NOMO-1 treated with dmso at 0.1 percent for 144 hours (cell line): Measurements from ENCODE around the gene PLCXD1.

Source experiments
- DNase-seq: peaks from one replicate; lab custom pipeline; 2025; ENCODE audit not compliant: unreplicated experiment; lab: John Stamatoyannopoulos, UW

The PLCXD1 gene

GRCh38 chrX:333611-334311 lies 52.6 kb downstream of the PLCXD1 start:
- DNase-seq = no peak

GRCh38 chrX:334331-334891 lies 53.2 kb downstream of the PLCXD1 start:
- DNase-seq = no peak

GRCh38 chrX:334971-335757 lies 54.0 kb downstream of the PLCXD1 start:
- DNase-seq = no peak

- DNase-seq = no peak
These were observed 54.6 kb downstream of the PLCXD1 start for GRCh38 chrX:335758-336155.

GRCh38 chrX:336227-336626 lies 55.0 kb downstream of the PLCXD1 start:
- no peak for DNase-seq

- no peak for DNase-seq
These were observed 56.2 kb downstream of the PLCXD1 start for GRCh38 chrX:337331-337831.

- DNase-seq = no peak
These were observed 57.2 kb downstream of the PLCXD1 start for GRCh38 chrX:338281-338835.

- DNase-seq = no peak
These were observed 57.7 kb downstream of the PLCXD1 start for GRCh38 chrX:338836-339400.

GRCh38 chrX:340121-340520 lies 58.9 kb downstream of the PLCXD1 start:
- DNase-seq = no peak

GRCh38 chrX:340641-341423 lies 59.7 kb downstream of the PLCXD1 start:
- no peak for DNase-seq

- no peak for DNase-seq
These were observed 60.4 kb downstream of the PLCXD1 start for GRCh38 chrX:341541-342101.

GRCh38 chrX:344371-344901 lies 63.3 kb downstream of the PLCXD1 start:
- DNase-seq = no peak

GRCh38 chrX:345020-345925 lies 64.1 kb downstream of the PLCXD1 start:
- DNase-seq = no peak

- DNase-seq = no peak
These were observed 65.0 kb downstream of the PLCXD1 start for GRCh38 chrX:346034-346813.

GRCh38 chrX:347351-348117 lies 66.4 kb downstream of the PLCXD1 start:
- no peak for DNase-seq

GRCh38 chrX:348461-349117 lies 67.4 kb downstream of the PLCXD1 start:
- no peak for DNase-seq

GRCh38 chrX:349196-349595 lies 68.0 kb downstream of the PLCXD1 start:
- DNase-seq = no peak
